ENCODE results near the gene TBC1D2. TPM values are rescaled to one million over a fixed set of nuclear protein-coding genes. Genes with fewer than 3 reads are reported as not detected.

The TBC1D2 gene
- total and polyA plus RNA-seq, 2 of the 13 experiments (the other 11 are each of a cell fraction or from before 2014, with no cell fraction given) = 2.0 to 2.8 TPM

- peak; percentile 45; the same call in 1 of the 2 replicates for TF ChIP-seq ZIK1 (CRISPR knock-in tag; IDR thresholded peaks at IDR 0.05; ENCODE audit: borderline replicate concordance, low read depth)
- peak; percentile 78 for TF ChIP-seq BORCS8-MEF2B (CRISPR knock-in tag; IDR thresholded peaks at IDR 0.05)
- TF ChIP-seq ZNF616 (CRISPR knock-in tag; IDR thresholded peaks at IDR 0.05; ENCODE audit: low read depth) = no peak
- TF ChIP-seq FOXP1 (IDR thresholded peaks at IDR 0.05) = no peak
- no peak for TF ChIP-seq FOXP1 (CRISPR knock-in tag; IDR thresholded peaks at IDR 0.05)
- TF ChIP-seq CEBPZ (IDR thresholded peaks at IDR 0.05; ENCODE audit: low read length) = no peak
- no peak for TF ChIP-seq SNRNP70 (IDR thresholded peaks at IDR 0.05; ENCODE audit: low read depth, low read length)
- no peak for TF ChIP-seq THYN1 (CRISPR knock-in tag; IDR thresholded peaks at IDR 0.05; ENCODE audit: borderline replicate concordance, low read depth)
- peak; percentile 68 for TF ChIP-seq ZBTB26 (CRISPR knock-in tag; IDR thresholded peaks at IDR 0.05; ENCODE audit: borderline replicate concordance)
- peak; percentile 87 for TF ChIP-seq YEATS2 (CRISPR knock-in tag; IDR thresholded peaks at IDR 0.05; ENCODE audit: borderline replicate concordance)
- 0 out of 2 replicates have a peak, but pooled peaks have one; percentile 49 for TF ChIP-seq IKZF5 (CRISPR knock-in tag; IDR thresholded peaks at IDR 0.05)
- peak; percentile 45; the same call in 1 of the 2 replicates for TF ChIP-seq RXRB (CRISPR knock-in tag; IDR thresholded peaks at IDR 0.05; ENCODE audit: borderline replicate concordance)
- no peak; the same call in 1 of the 2 replicates for TF ChIP-seq PAWR (CRISPR knock-in tag; IDR thresholded peaks at IDR 0.05; ENCODE audit: borderline replicate concordance)
- TF ChIP-seq THAP8 (CRISPR knock-in tag; IDR thresholded peaks at IDR 0.05; ENCODE audit: borderline replicate concordance) = 0 out of 2 replicates have a peak, but pooled peaks have one; percentile 35
- TF ChIP-seq CHCHD3 (CRISPR knock-in tag; IDR thresholded peaks at IDR 0.05) = no peak
- TF ChIP-seq MBNL3 (CRISPR knock-in tag; conservative IDR thresholded peaks at IDR 0.05) = no peak
- TF ChIP-seq RARA (CRISPR knock-in tag; IDR thresholded peaks at IDR 0.05) = peak; percentile 25
- peak; percentile 60; the same call in 1 of the 2 replicates for TF ChIP-seq NR0B2 (CRISPR knock-in tag; IDR thresholded peaks at IDR 0.05)
- no peak for TF ChIP-seq ZNF10 (CRISPR knock-in tag; IDR thresholded peaks at IDR 0.05; ENCODE audit: borderline replicate concordance, low read depth)
- TF ChIP-seq ZNF432 (CRISPR knock-in tag; IDR thresholded peaks at IDR 0.05; ENCODE audit: borderline replicate concordance) = no peak
- TF ChIP-seq RELA (CRISPR knock-in tag; IDR thresholded peaks at IDR 0.05) = no peak
- TF ChIP-seq MXI1 (IDR thresholded peaks at IDR 0.05; ENCODE audit: borderline replicate concordance, low read depth, low read length) = peak; percentile 71; the same call in 2 of the 3 replicates
Measured at GRCh38 chr9:98255578-98256296, at the start of gene TBC1D2 (continued).

Measured in HepG2 (cell line).